ENCODE results near the gene SLC16A3.

DNA sequence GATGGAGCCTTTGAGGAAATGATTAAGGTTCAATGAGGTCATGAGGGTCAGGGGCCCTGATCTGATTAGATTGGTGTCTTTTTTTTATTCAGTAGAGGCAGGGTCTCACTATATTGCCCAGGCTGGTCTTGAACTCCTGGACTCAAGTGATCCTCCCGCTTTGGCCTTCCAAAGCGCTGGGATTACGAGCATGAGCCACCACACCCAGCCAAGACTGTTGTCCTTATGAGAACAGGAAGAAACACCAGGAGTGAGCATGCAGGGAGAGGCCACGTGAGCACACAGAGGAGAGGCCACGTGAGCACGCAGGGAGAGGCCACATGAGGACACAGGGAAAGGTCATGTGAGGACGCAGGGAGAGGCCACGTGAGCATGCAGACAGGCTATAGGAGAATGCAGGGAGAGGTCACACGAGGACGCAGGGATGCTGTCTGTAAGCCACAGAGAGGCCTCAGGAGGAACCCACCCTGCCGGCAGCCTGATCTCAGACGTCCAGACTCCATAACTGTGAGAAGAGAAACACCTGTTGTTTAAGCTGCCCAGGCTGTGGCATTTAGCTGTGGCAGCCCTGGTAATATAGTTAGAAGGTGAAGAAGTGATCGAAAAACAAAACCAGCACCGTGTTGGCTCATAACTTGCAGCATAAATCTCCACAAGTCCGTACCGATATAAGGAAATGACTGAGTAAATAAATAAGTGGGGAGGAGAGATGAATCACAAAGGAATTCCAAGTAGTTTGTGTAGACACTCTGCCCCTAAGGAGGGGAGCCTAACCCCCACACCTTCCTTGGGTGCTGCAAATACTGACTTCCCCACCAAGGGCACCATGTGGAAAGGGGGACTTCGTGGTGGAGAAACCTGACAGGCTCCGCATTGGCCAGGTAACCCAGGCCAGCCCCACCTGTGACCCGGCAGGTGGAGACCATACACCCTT lies 59.3 kb downstream of the SLC16A3 start:
- TF ChIP-seq, protein P1, sequence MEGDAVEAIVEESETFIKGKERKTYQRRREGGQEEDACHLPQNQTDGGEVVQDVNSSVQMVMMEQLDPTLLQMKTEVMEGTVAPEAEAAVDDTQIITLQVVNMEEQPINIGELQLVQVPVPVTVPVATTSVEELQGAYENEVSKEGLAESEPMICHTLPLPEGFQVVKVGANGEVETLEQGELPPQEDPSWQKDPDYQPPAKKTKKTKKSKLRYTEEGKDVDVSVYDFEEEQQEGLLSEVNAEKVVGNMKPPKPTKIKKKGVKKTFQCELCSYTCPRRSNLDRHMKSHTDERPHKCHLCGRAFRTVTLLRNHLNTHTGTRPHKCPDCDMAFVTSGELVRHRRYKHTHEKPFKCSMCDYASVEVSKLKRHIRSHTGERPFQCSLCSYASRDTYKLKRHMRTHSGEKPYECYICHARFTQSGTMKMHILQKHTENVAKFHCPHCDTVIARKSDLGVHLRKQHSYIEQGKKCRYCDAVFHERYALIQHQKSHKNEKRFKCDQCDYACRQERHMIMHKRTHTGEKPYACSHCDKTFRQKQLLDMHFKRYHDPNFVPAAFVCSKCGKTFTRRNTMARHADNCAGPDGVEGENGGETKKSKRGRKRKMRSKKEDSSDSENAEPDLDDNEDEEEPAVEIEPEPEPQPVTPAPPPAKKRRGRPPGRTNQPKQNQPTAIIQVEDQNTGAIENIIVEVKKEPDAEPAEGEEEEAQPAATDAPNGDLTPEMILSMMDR (IDR thresholded peaks at IDR 0.05; ENCODE audit: insufficient read depth, low read length), result no peak
- TF ChIP-seq POLR2AphosphoS5 (IDR thresholded peaks at IDR 0.05; ENCODE audit: low read depth) (peak; percentile 93), SPI1 (IDR thresholded peaks at IDR 0.05; ENCODE audit: borderline replicate concordance, low read depth) (no peak), GABPA (IDR thresholded peaks at IDR 0.05; ENCODE audit: low read depth) (no peak)
- TF ChIP-seq, protein P2, sequence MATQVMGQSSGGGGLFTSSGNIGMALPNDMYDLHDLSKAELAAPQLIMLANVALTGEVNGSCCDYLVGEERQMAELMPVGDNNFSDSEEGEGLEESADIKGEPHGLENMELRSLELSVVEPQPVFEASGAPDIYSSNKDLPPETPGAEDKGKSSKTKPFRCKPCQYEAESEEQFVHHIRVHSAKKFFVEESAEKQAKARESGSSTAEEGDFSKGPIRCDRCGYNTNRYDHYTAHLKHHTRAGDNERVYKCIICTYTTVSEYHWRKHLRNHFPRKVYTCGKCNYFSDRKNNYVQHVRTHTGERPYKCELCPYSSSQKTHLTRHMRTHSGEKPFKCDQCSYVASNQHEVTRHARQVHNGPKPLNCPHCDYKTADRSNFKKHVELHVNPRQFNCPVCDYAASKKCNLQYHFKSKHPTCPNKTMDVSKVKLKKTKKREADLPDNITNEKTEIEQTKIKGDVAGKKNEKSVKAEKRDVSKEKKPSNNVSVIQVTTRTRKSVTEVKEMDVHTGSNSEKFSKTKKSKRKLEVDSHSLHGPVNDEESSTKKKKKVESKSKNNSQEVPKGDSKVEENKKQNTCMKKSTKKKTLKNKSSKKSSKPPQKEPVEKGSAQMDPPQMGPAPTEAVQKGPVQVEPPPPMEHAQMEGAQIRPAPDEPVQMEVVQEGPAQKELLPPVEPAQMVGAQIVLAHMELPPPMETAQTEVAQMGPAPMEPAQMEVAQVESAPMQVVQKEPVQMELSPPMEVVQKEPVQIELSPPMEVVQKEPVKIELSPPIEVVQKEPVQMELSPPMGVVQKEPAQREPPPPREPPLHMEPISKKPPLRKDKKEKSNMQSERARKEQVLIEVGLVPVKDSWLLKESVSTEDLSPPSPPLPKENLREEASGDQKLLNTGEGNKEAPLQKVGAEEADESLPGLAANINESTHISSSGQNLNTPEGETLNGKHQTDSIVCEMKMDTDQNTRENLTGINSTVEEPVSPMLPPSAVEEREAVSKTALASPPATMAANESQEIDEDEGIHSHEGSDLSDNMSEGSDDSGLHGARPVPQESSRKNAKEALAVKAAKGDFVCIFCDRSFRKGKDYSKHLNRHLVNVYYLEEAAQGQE (IDR thresholded peaks at IDR 0.05; ENCODE audit: insufficient replicate concordance, low read depth), result no peak

Data from HL-60 (cell line).